WTC11 (cell line): Measurements from ENCODE around the gene MRPS34. TPM values are rescaled to one million over a fixed set of nuclear protein-coding genes. Genes with fewer than 3 reads are reported as not detected.

Experiments
- ATAC-seq: fragments of 200-7000 bp; cut with Tn5 transposase; 2 replicates; pipeline ENCODE4 v1.10.0; 2021; ENCODE audit warnings: mild to moderate bottlenecking, moderate library complexity
- CTCF ChIA-PET: fragments of 300-600 bp; sonication (Branson Sonifier 250); formaldehyde crosslinking; loops from one replicate; lab custom pipeline; 2021; ENCODE audit warnings: antibody characterized with exemption; lab: Charles Lee
- POLR2A ChIA-PET: fragments of 350-600 bp; sonication (Branson Sonifier 250); formaldehyde crosslinking; loops from one replicate; lab custom pipeline; 2021; ENCODE audit warnings: antibody characterized with exemption; lab: Charles Lee
- DNase-seq: peaks from one replicate; pipeline ENCODE4 v3.0.0; 2021; ENCODE audit warnings: low spot score
- H3K27ac Mint-ChIP-seq: 2 replicates; pipeline ENCODE4 v1.8.0; 2021; ENCODE audit warnings: mixed read lengths
- H3K27me3 Mint-ChIP-seq: 2 replicates; pipeline ENCODE4 v1.8.0; 2021; ENCODE audit warnings: low read depth, mild to moderate bottlenecking, moderate library complexity, mixed read lengths
- H3K36me3 Mint-ChIP-seq: 2 replicates; pipeline ENCODE4 v1.8.0; 2021; ENCODE audit warnings: mixed read lengths
- H3K4me1 Mint-ChIP-seq: 2 replicates; pipeline ENCODE4 v1.8.0; 2022; ENCODE audit warnings: mixed read lengths
- H3K4me3 Mint-ChIP-seq: 2 replicates; pipeline ENCODE4 v1.8.0; 2021; ENCODE audit warnings: mild to moderate bottlenecking, moderate library complexity, mixed read lengths
- H3K9me3 Mint-ChIP-seq: 2 replicates; pipeline ENCODE4 v1.8.0; 2021; ENCODE audit warnings: mixed read lengths
- ATF1 ChIP-seq: sonication (generic); formaldehyde crosslinking; IDR thresholded peaks from 2 replicates; pipeline ENCODE4 v1.8.1; 2023; ENCODE audit warnings: mild to moderate bottlenecking, moderate library complexity, missing genetic modification reagents
- ESRRA ChIP-seq: sonication (generic); formaldehyde crosslinking; IDR thresholded peaks from 2 replicates; pipeline ENCODE4 v1.8.1; 2022; ENCODE audit warnings: mild to moderate bottlenecking, missing genetic modification reagents, borderline replicate concordance
- GABPB1 ChIP-seq: sonication (generic); formaldehyde crosslinking; IDR thresholded peaks from 2 replicates; pipeline ENCODE4 v1.8.1; 2023; ENCODE audit warnings: mild to moderate bottlenecking, missing genetic modification reagents
- NR3C1 ChIP-seq: sonication (generic); formaldehyde crosslinking; conservative IDR thresholded peaks from 2 replicates; pipeline ENCODE4 v1.8.1; 2023; ENCODE audit warnings: low read depth, mild to moderate bottlenecking, missing genetic modification reagents
- TCF7 ChIP-seq: sonication (generic); formaldehyde crosslinking; IDR thresholded peaks from 2 replicates; pipeline ENCODE4 v1.8.0; 2022; ENCODE audit warnings: mild to moderate bottlenecking, low read depth, missing genetic modification reagents, moderate library complexity
- total RNA-seq: library from RNA; stranded (reverse); gene quantifications from 3 replicates; pipeline ENCODE4 v1.2.3, GENCODE V29; 2021
- TF ChIP-seq, protein P1 (sequence below): fragments of 250-450 bp; sonication (Bioruptor Pico); IDR thresholded peaks from 2 replicates; pipeline ENCODE4 v1.9.0; 2021; ENCODE audit warnings: mild to moderate bottlenecking
- TF ChIP-seq, protein P2 (sequence below): sonication (generic); formaldehyde crosslinking; IDR thresholded peaks from 2 replicates; pipeline ENCODE4 v1.8.0; 2023; ENCODE audit warnings: mild to moderate bottlenecking, missing genetic modification reagents
- TF ChIP-seq, protein P3 (sequence below): fragments of 250-450 bp; sonication (Bioruptor Pico); IDR thresholded peaks from 2 replicates; pipeline ENCODE4 v1.9.0; 2021; ENCODE audit warnings: moderate library complexity, mild to moderate bottlenecking, inconsistent platforms, borderline replicate concordance
- TF ChIP-seq, protein P4 (sequence below): fragments of 200-600 bp; IDR thresholded peaks from 2 replicates; pipeline ENCODE4 v1.8.0; 2022; ENCODE audit warnings: antibody characterized with exemption
- TF ChIP-seq, protein P5 (sequence below): fragments of 250-450 bp; sonication (Bioruptor Pico); conservative IDR thresholded peaks from 2 replicates; pipeline ENCODE4 v1.9.0; 2021; ENCODE audit warnings: mild to moderate bottlenecking
- TF ChIP-seq, protein P6 (sequence below): sonication (generic); formaldehyde crosslinking; IDR thresholded peaks from 2 replicates; pipeline ENCODE4 v1.8.0; 2022; ENCODE audit warnings: mild to moderate bottlenecking, missing genetic modification reagents
- TF ChIP-seq, protein P7 (sequence below): sonication (generic); formaldehyde crosslinking; IDR thresholded peaks from 2 replicates; pipeline ENCODE4 v1.8.1; 2022; ENCODE audit warnings: mild to moderate bottlenecking, missing genetic modification reagents, moderate library complexity, borderline replicate concordance
- TF ChIP-seq, protein P8 (sequence below): sonication (generic); formaldehyde crosslinking; conservative IDR thresholded peaks from 2 replicates; pipeline ENCODE4 v1.8.1; 2023; ENCODE audit warnings: mild to moderate bottlenecking, low read depth, missing genetic modification reagents, moderate library complexity

The MRPS34 gene
- total RNA-seq, 1 experiment from 2014 or later: 258 TPM

DNA sequence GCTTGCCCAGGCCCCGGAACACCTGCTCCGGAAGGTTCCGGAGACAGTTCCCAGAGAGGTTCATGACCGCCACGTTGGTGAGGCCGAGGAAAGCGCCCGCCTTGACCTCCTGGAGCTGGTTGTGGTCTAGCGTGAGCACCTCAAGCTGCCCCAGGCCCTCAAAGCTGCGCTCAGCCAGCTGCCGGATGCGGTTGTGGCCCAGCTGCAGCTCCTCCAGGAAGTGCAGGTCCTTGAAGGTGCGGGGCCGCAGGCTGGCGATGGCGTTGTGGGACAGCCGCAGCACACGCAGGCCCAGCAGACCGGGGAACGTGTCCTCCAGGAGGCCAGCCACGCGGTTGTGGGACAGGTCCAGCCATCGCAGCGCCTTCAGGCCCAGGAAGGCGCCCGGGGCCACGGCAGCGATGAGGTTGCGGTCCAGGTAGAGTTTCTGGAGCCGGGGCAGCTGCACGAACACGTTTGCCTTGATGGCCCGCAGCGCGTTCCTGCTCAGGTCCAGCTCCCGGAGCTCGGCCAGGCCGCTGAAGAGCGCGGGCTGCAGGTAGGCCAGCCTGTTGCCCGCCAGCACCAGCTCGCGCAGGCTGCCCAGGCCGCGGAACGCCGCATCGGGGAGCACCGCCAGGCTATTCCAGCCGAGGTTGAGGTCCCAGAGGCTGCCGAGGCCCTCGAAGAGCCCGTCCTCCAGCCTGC is 18.5 kb upstream of the MRPS34 start (continued):
- TF ChIP-seq, protein P1, sequence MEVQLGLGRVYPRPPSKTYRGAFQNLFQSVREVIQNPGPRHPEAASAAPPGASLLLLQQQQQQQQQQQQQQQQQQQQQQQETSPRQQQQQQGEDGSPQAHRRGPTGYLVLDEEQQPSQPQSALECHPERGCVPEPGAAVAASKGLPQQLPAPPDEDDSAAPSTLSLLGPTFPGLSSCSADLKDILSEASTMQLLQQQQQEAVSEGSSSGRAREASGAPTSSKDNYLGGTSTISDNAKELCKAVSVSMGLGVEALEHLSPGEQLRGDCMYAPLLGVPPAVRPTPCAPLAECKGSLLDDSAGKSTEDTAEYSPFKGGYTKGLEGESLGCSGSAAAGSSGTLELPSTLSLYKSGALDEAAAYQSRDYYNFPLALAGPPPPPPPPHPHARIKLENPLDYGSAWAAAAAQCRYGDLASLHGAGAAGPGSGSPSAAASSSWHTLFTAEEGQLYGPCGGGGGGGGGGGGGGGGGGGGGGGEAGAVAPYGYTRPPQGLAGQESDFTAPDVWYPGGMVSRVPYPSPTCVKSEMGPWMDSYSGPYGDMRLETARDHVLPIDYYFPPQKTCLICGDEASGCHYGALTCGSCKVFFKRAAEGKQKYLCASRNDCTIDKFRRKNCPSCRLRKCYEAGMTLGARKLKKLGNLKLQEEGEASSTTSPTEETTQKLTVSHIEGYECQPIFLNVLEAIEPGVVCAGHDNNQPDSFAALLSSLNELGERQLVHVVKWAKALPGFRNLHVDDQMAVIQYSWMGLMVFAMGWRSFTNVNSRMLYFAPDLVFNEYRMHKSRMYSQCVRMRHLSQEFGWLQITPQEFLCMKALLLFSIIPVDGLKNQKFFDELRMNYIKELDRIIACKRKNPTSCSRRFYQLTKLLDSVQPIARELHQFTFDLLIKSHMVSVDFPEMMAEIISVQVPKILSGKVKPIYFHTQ (CRISPR knock-in tag): no peak
- TF ChIP-seq GABPB1 (CRISPR knock-in tag): no peak

DNA sequence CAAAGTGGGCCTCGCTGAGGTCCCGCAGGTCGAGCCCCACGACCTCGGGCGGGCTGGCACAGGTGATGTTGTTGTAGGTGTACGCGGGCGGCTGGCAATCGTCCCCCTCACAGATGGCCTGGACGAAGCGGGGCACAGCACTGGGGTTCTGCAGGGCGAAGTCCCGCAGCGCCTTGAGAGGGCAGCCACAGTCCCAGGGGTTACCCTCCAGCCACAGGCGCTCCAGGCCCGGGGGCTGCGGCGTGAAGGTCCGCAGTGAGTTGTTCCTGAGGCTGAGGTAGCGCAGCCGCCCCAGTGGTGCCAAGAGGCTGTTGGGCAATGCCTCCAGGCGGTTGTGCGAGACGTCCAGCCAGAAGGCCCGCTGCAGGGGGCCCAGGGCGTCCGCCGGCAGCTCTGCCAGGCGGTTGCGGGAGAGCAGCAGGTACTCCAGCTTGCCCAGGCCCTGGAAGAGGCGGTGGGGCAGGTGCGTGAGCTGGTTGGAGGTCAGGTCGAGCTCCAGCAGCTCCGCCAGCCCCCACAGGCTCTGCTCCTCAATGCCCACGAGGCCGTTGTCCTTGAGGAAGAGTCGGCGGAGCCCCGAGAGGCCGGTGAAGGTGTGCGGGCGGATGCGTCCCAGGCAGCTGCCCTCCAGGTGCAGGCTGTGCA is 17.8 kb upstream of the MRPS34 start:
- Mint-ChIP-seq H3K4me1 (no peaks in the 10 kb centered on the region), H3K27ac (no peak overlapping the region), H3K27me3 (no peaks in the 10 kb centered on the region)
- CTCF ChIA-PET: no interaction called here
- DNase-seq: no peak
- TF ChIP-seq NR3C1: no peak
- TF ChIP-seq, protein P2, sequence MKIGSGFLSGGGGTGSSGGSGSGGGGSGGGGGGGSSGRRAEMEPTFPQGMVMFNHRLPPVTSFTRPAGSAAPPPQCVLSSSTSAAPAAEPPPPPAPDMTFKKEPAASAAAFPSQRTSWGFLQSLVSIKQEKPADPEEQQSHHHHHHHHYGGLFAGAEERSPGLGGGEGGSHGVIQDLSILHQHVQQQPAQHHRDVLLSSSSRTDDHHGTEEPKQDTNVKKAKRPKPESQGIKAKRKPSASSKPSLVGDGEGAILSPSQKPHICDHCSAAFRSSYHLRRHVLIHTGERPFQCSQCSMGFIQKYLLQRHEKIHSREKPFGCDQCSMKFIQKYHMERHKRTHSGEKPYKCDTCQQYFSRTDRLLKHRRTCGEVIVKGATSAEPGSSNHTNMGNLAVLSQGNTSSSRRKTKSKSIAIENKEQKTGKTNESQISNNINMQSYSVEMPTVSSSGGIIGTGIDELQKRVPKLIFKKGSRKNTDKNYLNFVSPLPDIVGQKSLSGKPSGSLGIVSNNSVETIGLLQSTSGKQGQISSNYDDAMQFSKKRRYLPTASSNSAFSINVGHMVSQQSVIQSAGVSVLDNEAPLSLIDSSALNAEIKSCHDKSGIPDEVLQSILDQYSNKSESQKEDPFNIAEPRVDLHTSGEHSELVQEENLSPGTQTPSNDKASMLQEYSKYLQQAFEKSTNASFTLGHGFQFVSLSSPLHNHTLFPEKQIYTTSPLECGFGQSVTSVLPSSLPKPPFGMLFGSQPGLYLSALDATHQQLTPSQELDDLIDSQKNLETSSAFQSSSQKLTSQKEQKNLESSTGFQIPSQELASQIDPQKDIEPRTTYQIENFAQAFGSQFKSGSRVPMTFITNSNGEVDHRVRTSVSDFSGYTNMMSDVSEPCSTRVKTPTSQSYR (CRISPR knock-in tag): no peak
- TF ChIP-seq, protein P3, sequence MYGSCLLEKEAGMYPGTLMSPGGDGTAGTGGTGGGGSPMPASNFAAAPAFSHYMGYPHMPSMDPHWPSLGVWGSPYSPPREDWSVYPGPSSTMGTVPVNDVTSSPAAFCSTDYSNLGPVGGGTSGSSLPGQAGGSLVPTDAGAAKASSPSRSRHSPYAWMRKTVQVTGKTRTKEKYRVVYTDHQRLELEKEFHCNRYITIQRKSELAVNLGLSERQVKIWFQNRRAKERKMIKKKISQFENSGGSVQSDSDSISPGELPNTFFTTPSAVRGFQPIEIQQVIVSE: no peak
- TF ChIP-seq, protein P4, sequence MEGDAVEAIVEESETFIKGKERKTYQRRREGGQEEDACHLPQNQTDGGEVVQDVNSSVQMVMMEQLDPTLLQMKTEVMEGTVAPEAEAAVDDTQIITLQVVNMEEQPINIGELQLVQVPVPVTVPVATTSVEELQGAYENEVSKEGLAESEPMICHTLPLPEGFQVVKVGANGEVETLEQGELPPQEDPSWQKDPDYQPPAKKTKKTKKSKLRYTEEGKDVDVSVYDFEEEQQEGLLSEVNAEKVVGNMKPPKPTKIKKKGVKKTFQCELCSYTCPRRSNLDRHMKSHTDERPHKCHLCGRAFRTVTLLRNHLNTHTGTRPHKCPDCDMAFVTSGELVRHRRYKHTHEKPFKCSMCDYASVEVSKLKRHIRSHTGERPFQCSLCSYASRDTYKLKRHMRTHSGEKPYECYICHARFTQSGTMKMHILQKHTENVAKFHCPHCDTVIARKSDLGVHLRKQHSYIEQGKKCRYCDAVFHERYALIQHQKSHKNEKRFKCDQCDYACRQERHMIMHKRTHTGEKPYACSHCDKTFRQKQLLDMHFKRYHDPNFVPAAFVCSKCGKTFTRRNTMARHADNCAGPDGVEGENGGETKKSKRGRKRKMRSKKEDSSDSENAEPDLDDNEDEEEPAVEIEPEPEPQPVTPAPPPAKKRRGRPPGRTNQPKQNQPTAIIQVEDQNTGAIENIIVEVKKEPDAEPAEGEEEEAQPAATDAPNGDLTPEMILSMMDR: no peak
- TF ChIP-seq, all 79 proteins: peak for 0
- H3K9me3 Mint-ChIP-seq: no peaks in the 10 kb centered on the region
- H3K4me3 Mint-ChIP-seq: no peak overlapping the region
- peaks cover 5% of the 10 kb centered on the region for H3K36me3 Mint-ChIP-seq
- POLR2A ChIA-PET: no interaction called here
- no peak for ATAC-seq

DNA sequence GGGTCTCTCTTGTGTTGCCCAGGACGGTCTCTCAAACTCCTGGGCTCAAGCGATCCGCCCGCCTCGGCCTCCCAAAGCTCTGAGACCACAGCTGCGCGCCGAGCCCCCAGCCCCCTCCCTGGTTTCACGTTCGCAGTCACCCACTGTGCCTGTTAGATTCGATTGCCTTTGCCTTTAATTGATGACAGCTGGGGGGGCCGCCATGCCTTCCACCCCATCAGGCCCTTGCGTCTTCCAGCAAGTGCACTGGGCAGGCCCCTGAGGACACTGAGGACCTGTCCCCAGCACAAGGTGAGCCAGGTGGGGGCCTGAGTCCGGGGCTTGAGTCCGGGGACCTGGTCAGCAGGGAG is 17.3 kb upstream of the MRPS34 start:
- Mint-ChIP-seq H3K36me3 (peaks cover 5% of the 10 kb centered on the region), H3K4me1 (no peaks in the 10 kb centered on the region), H3K27me3 (no peaks in the 10 kb centered on the region), H3K27ac (no peak overlapping the region), H3K9me3 (no peaks in the 10 kb centered on the region), H3K4me3 (no peak overlapping the region)
- POLR2A ChIA-PET: no interaction called here
- DNase-seq: no peak
- CTCF ChIA-PET: interaction anchor here (1.5 kb wide), 1 partner anchor 33 kb away, joined by 3 read pairs; no protein-coding TSS in a partner anchor
- no peak for ATAC-seq
- TF ChIP-seq, protein P5, sequence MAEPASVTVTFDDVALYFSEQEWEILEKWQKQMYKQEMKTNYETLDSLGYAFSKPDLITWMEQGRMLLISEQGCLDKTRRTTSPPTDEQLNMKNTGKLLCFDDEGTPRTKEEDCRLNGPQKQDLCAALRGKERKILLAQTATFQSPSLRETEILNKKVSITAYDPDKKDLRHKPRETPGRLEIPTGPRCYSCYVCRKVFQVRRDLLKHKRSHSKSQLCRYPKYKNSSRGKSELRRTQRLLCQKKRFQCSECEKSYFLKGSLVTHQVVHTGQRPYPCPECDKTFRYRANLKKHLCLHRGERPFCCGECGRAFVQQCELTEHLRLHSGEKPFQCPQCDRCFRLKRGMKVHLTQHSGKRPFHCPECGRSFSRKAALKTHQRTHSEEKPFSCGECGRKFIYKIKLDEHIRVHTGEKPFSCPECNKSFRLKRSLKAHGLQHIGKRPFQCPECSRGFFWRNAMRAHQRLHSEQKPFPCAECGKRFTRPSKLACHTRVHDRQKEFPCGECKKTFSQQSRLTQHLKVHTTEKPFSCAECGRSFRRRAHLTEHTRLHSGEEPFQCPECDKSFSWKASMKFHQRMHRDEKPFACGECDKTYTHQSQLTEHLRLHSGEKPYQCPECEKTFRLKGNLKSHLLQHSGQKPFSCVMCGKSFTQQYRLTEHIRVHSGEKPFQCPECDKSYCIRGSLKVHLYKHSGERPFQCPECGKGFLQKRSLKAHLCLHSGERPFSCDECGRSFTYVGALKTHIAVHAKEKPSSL: no peak
- TF ChIP-seq, protein P6, sequence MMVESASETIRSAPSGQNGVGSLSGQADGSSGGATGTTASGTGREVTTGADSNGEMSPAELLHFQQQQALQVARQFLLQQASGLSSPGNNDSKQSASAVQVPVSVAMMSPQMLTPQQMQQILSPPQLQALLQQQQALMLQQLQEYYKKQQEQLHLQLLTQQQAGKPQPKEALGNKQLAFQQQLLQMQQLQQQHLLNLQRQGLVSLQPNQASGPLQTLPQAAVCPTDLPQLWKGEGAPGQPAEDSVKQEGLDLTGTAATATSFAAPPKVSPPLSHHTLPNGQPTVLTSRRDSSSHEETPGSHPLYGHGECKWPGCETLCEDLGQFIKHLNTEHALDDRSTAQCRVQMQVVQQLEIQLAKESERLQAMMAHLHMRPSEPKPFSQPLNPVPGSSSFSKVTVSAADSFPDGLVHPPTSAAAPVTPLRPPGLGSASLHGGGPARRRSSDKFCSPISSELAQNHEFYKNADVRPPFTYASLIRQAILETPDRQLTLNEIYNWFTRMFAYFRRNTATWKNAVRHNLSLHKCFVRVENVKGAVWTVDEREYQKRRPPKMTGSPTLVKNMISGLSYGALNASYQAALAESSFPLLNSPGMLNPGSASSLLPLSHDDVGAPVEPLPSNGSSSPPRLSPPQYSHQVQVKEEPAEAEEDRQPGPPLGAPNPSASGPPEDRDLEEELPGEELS (CRISPR knock-in tag): no peak
- TF ChIP-seq, protein P7, sequence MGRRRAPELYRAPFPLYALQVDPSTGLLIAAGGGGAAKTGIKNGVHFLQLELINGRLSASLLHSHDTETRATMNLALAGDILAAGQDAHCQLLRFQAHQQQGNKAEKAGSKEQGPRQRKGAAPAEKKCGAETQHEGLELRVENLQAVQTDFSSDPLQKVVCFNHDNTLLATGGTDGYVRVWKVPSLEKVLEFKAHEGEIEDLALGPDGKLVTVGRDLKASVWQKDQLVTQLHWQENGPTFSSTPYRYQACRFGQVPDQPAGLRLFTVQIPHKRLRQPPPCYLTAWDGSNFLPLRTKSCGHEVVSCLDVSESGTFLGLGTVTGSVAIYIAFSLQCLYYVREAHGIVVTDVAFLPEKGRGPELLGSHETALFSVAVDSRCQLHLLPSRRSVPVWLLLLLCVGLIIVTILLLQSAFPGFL (CRISPR knock-in tag): no peak
- TF ChIP-seq TCF7 (CRISPR knock-in tag): no peak
- no peak for TF ChIP-seq ESRRA (CRISPR knock-in tag)
- TF ChIP-seq, protein P8, sequence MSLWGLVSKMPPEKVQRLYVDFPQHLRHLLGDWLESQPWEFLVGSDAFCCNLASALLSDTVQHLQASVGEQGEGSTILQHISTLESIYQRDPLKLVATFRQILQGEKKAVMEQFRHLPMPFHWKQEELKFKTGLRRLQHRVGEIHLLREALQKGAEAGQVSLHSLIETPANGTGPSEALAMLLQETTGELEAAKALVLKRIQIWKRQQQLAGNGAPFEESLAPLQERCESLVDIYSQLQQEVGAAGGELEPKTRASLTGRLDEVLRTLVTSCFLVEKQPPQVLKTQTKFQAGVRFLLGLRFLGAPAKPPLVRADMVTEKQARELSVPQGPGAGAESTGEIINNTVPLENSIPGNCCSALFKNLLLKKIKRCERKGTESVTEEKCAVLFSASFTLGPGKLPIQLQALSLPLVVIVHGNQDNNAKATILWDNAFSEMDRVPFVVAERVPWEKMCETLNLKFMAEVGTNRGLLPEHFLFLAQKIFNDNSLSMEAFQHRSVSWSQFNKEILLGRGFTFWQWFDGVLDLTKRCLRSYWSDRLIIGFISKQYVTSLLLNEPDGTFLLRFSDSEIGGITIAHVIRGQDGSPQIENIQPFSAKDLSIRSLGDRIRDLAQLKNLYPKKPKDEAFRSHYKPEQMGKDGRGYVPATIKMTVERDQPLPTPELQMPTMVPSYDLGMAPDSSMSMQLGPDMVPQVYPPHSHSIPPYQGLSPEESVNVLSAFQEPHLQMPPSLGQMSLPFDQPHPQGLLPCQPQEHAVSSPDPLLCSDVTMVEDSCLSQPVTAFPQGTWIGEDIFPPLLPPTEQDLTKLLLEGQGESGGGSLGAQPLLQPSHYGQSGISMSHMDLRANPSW (CRISPR knock-in tag): no peak
- no peak for TF ChIP-seq ATF1 (CRISPR knock-in tag)
- TF ChIP-seq NR3C1: no peak
